ENCODE measurements around the gene IPO5. TPM values are rescaled to one million over a fixed set of nuclear protein-coding genes. Genes with fewer than 3 reads are reported as not detected.
"Not testable (repeated sequence)": the region's sequence is repeated elsewhere in the genome, so short reads cannot be mapped to it uniquely, and the experiment has no call there.

IPO5 gene
- total RNA-seq, 1 experiment from 2014 or later = 247 TPM

- no peak for DNase-seq
- Mint-ChIP-seq H3K27ac (ENCODE audit: unreplicated experiment) (no peak overlapping the region), H3K27me3 (ENCODE audit: insufficient read depth, unreplicated experiment) (no peaks in the 10 kb centered on the region), H3K4me3 (ENCODE audit: unreplicated experiment) (no peak overlapping the region), H3K36me3 (ENCODE audit: insufficient read depth, unreplicated experiment) (peaks cover 6% of the 10 kb centered on the region), H3K9me3 (ENCODE audit: unreplicated experiment) (peaks cover 11% of the 10 kb centered on the region), H3K4me1 (ENCODE audit: low read depth, unreplicated experiment) (no peaks in the 10 kb centered on the region)
- BruUV-seq (replicated peaks) = no TSS peak
- CTCF ChIA-PET = no interaction called here
- Histone ChIP-seq H3K27me3 (replicated peaks; ENCODE audit: control insufficient read depth, insufficient read depth, low read length) (no peaks in the 10 kb centered on the region), H3K36me3 (ENCODE audit: control insufficient read depth, insufficient read depth, low read length) (no peaks in the 10 kb centered on the region), H3K4me1 (no peaks in the 10 kb centered on the region), H3K9me3 (peaks cover 4% of the 10 kb centered on the region; the same call in 1 of the 2 replicates), H3K4me3 (ENCODE audit: low read depth, low read length) (no peak overlapping the region)
- intact Hi-C loops (cut with micrococcal nuclease; ENCODE audit: unreplicated experiment) = no loop called here
- POLR2A ChIA-PET = no interaction called here
- TF ChIP-seq, protein P1, sequence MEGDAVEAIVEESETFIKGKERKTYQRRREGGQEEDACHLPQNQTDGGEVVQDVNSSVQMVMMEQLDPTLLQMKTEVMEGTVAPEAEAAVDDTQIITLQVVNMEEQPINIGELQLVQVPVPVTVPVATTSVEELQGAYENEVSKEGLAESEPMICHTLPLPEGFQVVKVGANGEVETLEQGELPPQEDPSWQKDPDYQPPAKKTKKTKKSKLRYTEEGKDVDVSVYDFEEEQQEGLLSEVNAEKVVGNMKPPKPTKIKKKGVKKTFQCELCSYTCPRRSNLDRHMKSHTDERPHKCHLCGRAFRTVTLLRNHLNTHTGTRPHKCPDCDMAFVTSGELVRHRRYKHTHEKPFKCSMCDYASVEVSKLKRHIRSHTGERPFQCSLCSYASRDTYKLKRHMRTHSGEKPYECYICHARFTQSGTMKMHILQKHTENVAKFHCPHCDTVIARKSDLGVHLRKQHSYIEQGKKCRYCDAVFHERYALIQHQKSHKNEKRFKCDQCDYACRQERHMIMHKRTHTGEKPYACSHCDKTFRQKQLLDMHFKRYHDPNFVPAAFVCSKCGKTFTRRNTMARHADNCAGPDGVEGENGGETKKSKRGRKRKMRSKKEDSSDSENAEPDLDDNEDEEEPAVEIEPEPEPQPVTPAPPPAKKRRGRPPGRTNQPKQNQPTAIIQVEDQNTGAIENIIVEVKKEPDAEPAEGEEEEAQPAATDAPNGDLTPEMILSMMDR (IDR thresholded peaks at IDR 0.05; ENCODE audit: insufficient read depth in 1 of 2, low read depth in 1 of 2, low read length in 1 of 2, severe bottlenecking in 1 of 2, unreplicated experiment in 1 of 2) = no peak
Observed at GRCh38 chr13:97951376-97951775, 2.1 kb upstream of the IPO5 start.

DNA sequence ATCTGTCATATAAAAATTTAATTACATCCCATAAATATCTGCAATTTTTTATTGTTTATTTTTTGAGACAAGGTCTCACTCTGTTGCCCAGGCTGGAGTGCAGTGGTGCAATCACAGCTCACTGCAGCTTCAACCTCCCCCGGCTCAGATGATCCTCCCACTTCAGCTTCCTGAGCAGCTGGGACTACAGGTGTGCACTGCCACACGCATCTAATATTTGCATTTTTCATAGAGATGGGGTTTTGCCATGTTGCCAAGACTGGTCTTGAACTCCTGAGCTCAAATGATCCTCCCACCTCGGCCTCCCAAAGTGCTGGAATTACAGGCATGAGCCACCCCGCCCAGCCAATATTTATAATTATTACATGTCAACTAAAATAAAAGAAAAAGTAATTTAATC lies 644 bp upstream of the IPO5 start:
- H3K4me3 ChIP-seq (ENCODE audit: low read depth, low read length); CTCF ChIA-PET; H3K4me1 Mint-ChIP-seq (ENCODE audit: low read depth, unreplicated experiment); POLR2A ChIA-PET; H3K36me3 ChIP-seq (ENCODE audit: control insufficient read depth, insufficient read depth, low read length); H3K4me1 ChIP-seq; H3K27me3 ChIP-seq (replicated peaks; ENCODE audit: control insufficient read depth, insufficient read depth, low read length); H3K27me3 Mint-ChIP-seq (ENCODE audit: insufficient read depth, unreplicated experiment); DNase-seq; H3K27ac Mint-ChIP-seq (ENCODE audit: unreplicated experiment); intact Hi-C loops (cut with micrococcal nuclease; ENCODE audit: unreplicated experiment); H3K9me3 ChIP-seq; BruUV-seq (replicated peaks); H3K4me3 Mint-ChIP-seq (ENCODE audit: unreplicated experiment); H3K36me3 Mint-ChIP-seq (ENCODE audit: insufficient read depth, unreplicated experiment): not testable (repeated sequence)
- H3K9me3 Mint-ChIP-seq (ENCODE audit: unreplicated experiment) = peaks cover 11% of the 10 kb centered on the region

GRCh38 chr13:97961340-97961739 lies 7.9 kb downstream of the IPO5 start:
- no peaks in the 10 kb centered on the region for H3K27me3 ChIP-seq (replicated peaks; ENCODE audit: control insufficient read depth, insufficient read depth, low read length)
- TF ChIP-seq, protein P1 (IDR thresholded peaks at IDR 0.05; ENCODE audit: insufficient read depth in 1 of 2, low read depth in 1 of 2, low read length in 1 of 2, severe bottlenecking in 1 of 2, unreplicated experiment in 1 of 2) = no peak
- Mint-ChIP-seq H3K4me3 (ENCODE audit: unreplicated experiment) (no peak overlapping the region), H3K27me3 (ENCODE audit: insufficient read depth, unreplicated experiment) (no peaks in the 10 kb centered on the region), H3K9me3 (ENCODE audit: unreplicated experiment) (no peaks in the 10 kb centered on the region), H3K36me3 (ENCODE audit: insufficient read depth, unreplicated experiment) (no peaks in the 10 kb centered on the region), H3K27ac (ENCODE audit: unreplicated experiment) (no peak overlapping the region), H3K4me1 (ENCODE audit: low read depth, unreplicated experiment) (no peaks in the 10 kb centered on the region)
- intact Hi-C loops (cut with micrococcal nuclease; ENCODE audit: unreplicated experiment) = no loop called here
- BruUV-seq (replicated peaks) = no TSS peak
- H3K4me3 ChIP-seq (ENCODE audit: low read depth, low read length) = no peak overlapping the region
- POLR2A ChIA-PET = no interaction called here
- CTCF ChIA-PET = no interaction called here
- H3K36me3 ChIP-seq (ENCODE audit: control insufficient read depth, insufficient read depth, low read length) = no peaks in the 10 kb centered on the region
- no peaks in the 10 kb centered on the region for H3K9me3 ChIP-seq
- no peak for DNase-seq
- 0 out of 2 replicates have a peak, but pooled peaks cover 3% of the 10 kb centered on the region for H3K4me1 ChIP-seq

DNA sequence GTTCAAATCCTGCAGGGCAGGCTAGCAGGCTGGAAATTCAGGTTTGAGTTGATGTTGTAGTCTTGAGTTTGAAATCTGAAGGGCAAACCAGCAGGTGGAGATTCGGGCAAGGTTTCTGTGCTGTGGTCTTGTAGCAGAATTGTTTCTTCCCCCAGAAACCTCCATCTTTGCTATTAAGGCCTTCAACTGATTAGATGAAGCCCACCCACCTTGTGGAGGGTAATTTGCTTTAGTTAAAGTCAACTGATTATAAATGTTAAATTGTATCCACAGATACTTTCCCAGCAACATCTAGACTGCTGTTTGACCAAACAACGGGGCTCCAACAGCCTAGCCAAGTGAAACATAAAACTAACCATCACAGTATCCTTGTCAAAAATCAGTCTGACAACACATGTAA lies 9.4 kb downstream of the IPO5 start:
- no peak for DNase-seq
- Mint-ChIP-seq H3K27me3 (ENCODE audit: insufficient read depth, unreplicated experiment) (no peaks in the 10 kb centered on the region), H3K4me3 (ENCODE audit: unreplicated experiment) (no peak overlapping the region), H3K9me3 (ENCODE audit: unreplicated experiment) (no peaks in the 10 kb centered on the region), H3K4me1 (ENCODE audit: low read depth, unreplicated experiment) (no peaks in the 10 kb centered on the region), H3K36me3 (ENCODE audit: insufficient read depth, unreplicated experiment) (no peaks in the 10 kb centered on the region), H3K27ac (ENCODE audit: unreplicated experiment) (no peak overlapping the region)
- intact Hi-C loops (cut with micrococcal nuclease; ENCODE audit: unreplicated experiment) = no loop called here
- no TSS peak for BruUV-seq (replicated peaks)
- no peaks in the 10 kb centered on the region for H3K36me3 ChIP-seq (ENCODE audit: control insufficient read depth, insufficient read depth, low read length)
- H3K9me3 ChIP-seq = no peaks in the 10 kb centered on the region
- CTCF ChIA-PET = no interaction called here
- no peak overlapping the region for H3K4me3 ChIP-seq (ENCODE audit: low read depth, low read length)
- TF ChIP-seq, protein P1 (IDR thresholded peaks at IDR 0.05; ENCODE audit: insufficient read depth in 1 of 2, low read depth in 1 of 2, low read length in 1 of 2, severe bottlenecking in 1 of 2, unreplicated experiment in 1 of 2) = no peak
- 0 out of 2 replicates have a peak, but pooled peaks cover 3% of the 10 kb centered on the region for H3K4me1 ChIP-seq
- no peaks in the 10 kb centered on the region for H3K27me3 ChIP-seq (replicated peaks; ENCODE audit: control insufficient read depth, insufficient read depth, low read length)
- POLR2A ChIA-PET = no interaction called here

Measured in Caco-2 (cell line).